HUES48 (cell line): Measurements from ENCODE around the gene CCDC15.
"Not testable (repeated sequence)": the region's sequence is repeated elsewhere in the genome, so short reads cannot be mapped to it uniquely, and the experiment has no call there.

ENCODE experiments used
- H3K27ac ChIP-seq: one replicate; pipeline ENCODE4 v1.7.0; 2013; ENCODE audit warnings: low read depth, low read length, inconsistent platforms
- H3K27me3 ChIP-seq: 2 replicates; pipeline ENCODE4 v1.6.1; 2013; ENCODE audit warnings: mild to moderate bottlenecking, low read length; ENCODE audit not compliant: control insufficient read depth, insufficient read depth
- H3K36me3 ChIP-seq: 2 replicates; pipeline ENCODE4 v1.6.1; 2013; ENCODE audit warnings: low read length; ENCODE audit not compliant: control insufficient read depth, insufficient read depth
- H3K4me1 ChIP-seq: 2 replicates; pipeline ENCODE4 v1.6.1; 2013; ENCODE audit warnings: mild to moderate bottlenecking, low read length; ENCODE audit not compliant: control insufficient read depth, insufficient read depth
- H3K4me3 ChIP-seq: 2 replicates; pipeline ENCODE4 v1.5.1; 2013; ENCODE audit warnings: mild to moderate bottlenecking, low read depth, low read length
- H3K9ac ChIP-seq: 2 replicates; pipeline ENCODE4 v1.6.1; 2013; ENCODE audit warnings: mild to moderate bottlenecking, low read depth, low read length, moderate library complexity
- H3K9me3 ChIP-seq: 2 replicates; pipeline ENCODE4 v1.6.1; 2013; ENCODE audit warnings: low read length; ENCODE audit not compliant: control insufficient read depth, insufficient read depth

CCDC15 gene

GRCh38 chr11:125001849-125002248 lies 47.8 kb downstream of the CCDC15 start:
- no peaks in the 10 kb centered on the region for H3K36me3 ChIP-seq
- H3K27ac ChIP-seq, result no peak overlapping the region
- H3K9ac ChIP-seq, result no peak overlapping the region
- no peaks in the 10 kb centered on the region for H3K9me3 ChIP-seq
- H3K27me3 ChIP-seq, result no peaks in the 10 kb centered on the region
- no peaks in the 10 kb centered on the region for H3K4me1 ChIP-seq
- no peak overlapping the region for H3K4me3 ChIP-seq

GRCh38 chr11:125005491-125005890 lies 51.5 kb downstream of the CCDC15 start:
- Histone ChIP-seq H3K36me3 (no peaks in the 10 kb centered on the region), H3K9ac (no peak overlapping the region), H3K9me3 (no peaks in the 10 kb centered on the region), H3K4me3 (no peak overlapping the region), H3K27me3 (no peaks in the 10 kb centered on the region), H3K4me1 (no peaks in the 10 kb centered on the region), H3K27ac (no peak overlapping the region)

GRCh38 chr11:125016413-125016812 lies 62.4 kb downstream of the CCDC15 start:
- H3K9ac ChIP-seq, result no peak overlapping the region
- H3K27ac ChIP-seq, result no peak overlapping the region
- no peaks in the 10 kb centered on the region for H3K9me3 ChIP-seq
- H3K4me1 ChIP-seq, result no peaks in the 10 kb centered on the region
- no peaks in the 10 kb centered on the region for H3K27me3 ChIP-seq
- H3K4me3 ChIP-seq, result no peak overlapping the region
- no peaks in the 10 kb centered on the region for H3K36me3 ChIP-seq

GRCh38 chr11:125020342-125020741 lies 66.3 kb downstream of the CCDC15 start:
- no peak overlapping the region for H3K9ac ChIP-seq
- H3K4me1 ChIP-seq, result no peaks in the 10 kb centered on the region
- H3K27ac ChIP-seq, result no peak overlapping the region
- no peaks in the 10 kb centered on the region for H3K36me3 ChIP-seq
- no peaks in the 10 kb centered on the region for H3K27me3 ChIP-seq
- no peaks in the 10 kb centered on the region for H3K9me3 ChIP-seq
- no peak overlapping the region for H3K4me3 ChIP-seq

- Histone ChIP-seq H3K9ac (no peak overlapping the region), H3K36me3 (no peaks in the 10 kb centered on the region), H3K27ac (no peak overlapping the region), H3K27me3 (no peaks in the 10 kb centered on the region), H3K4me3 (no peak overlapping the region), H3K4me1 (no peaks in the 10 kb centered on the region), H3K9me3 (no peaks in the 10 kb centered on the region)
Measured at GRCh38 chr11:125022551-125022950, 68.5 kb downstream of the CCDC15 start.

- Histone ChIP-seq H3K36me3 (no peaks in the 10 kb centered on the region), H3K9me3 (no peaks in the 10 kb centered on the region), H3K4me1 (no peaks in the 10 kb centered on the region), H3K9ac (no peak overlapping the region), H3K4me3 (no peak overlapping the region), H3K27me3 (no peaks in the 10 kb centered on the region), H3K27ac (no peak overlapping the region)
Measured at GRCh38 chr11:125025968-125026367, 72.0 kb downstream of the CCDC15 start.

GRCh38 chr11:125029431-125029830 lies 75.4 kb downstream of the CCDC15 start:
- not testable (repeated sequence) for H3K27ac ChIP-seq, H3K4me1 ChIP-seq, H3K9ac ChIP-seq, H3K27me3 ChIP-seq, H3K36me3 ChIP-seq, H3K4me3 ChIP-seq, H3K9me3 ChIP-seq

- no peak overlapping the region for H3K27ac ChIP-seq
- H3K4me3 ChIP-seq, result no peak overlapping the region
Measured at GRCh38 chr11:125036933-125037332, 82.9 kb downstream of the CCDC15 start.

GRCh38 chr11:125049164-125049792 lies 95.3 kb downstream of the CCDC15 start:
- Histone ChIP-seq H3K4me3 (no peak overlapping the region), H3K27ac (no peak overlapping the region)

More at GRCh38 chr11:125036933-125037332, 82.9 kb downstream of the CCDC15 start:
- H3K4me1 ChIP-seq, result no peaks in the 10 kb centered on the region
- H3K36me3 ChIP-seq, result no peaks in the 10 kb centered on the region
- H3K9me3 ChIP-seq, result no peaks in the 10 kb centered on the region
- no peaks in the 10 kb centered on the region for H3K27me3 ChIP-seq
- H3K9ac ChIP-seq, result no peak overlapping the region

GRCh38 chr11:125052047-125052446 lies 98.0 kb downstream of the CCDC15 start:
- H3K27ac ChIP-seq, result no peak overlapping the region
- H3K4me1 ChIP-seq, result no peaks in the 10 kb centered on the region
- no peaks in the 10 kb centered on the region for H3K27me3 ChIP-seq
- no peak overlapping the region for H3K4me3 ChIP-seq
- H3K36me3 ChIP-seq, result no peaks in the 10 kb centered on the region
- H3K9ac ChIP-seq, result no peak overlapping the region
- no peaks in the 10 kb centered on the region for H3K9me3 ChIP-seq

More at GRCh38 chr11:125049164-125049792, 95.3 kb downstream of the CCDC15 start:
- no peaks in the 10 kb centered on the region for H3K4me1 ChIP-seq
- no peaks in the 10 kb centered on the region for H3K36me3 ChIP-seq
- H3K9ac ChIP-seq, result no peak overlapping the region
- no peaks in the 10 kb centered on the region for H3K27me3 ChIP-seq
- no peaks in the 10 kb centered on the region for H3K9me3 ChIP-seq

GRCh38 chr11:125053167-125053566 lies 99.2 kb downstream of the CCDC15 start:
- Histone ChIP-seq H3K27ac (no peak overlapping the region), H3K27me3 (no peaks in the 10 kb centered on the region), H3K4me1 (no peaks in the 10 kb centered on the region), H3K9me3 (no peaks in the 10 kb centered on the region), H3K36me3 (no peaks in the 10 kb centered on the region), H3K9ac (no peak overlapping the region), H3K4me3 (no peak overlapping the region)
